H1 (cell line): ENCODE results near the gene GRID1. TPM values are rescaled to one million over a fixed set of nuclear protein-coding genes. Genes with fewer than 3 reads are reported as not detected.

Experiments used
- CTCF ChIA-PET: fragments of 300-600 bp; sonication (Branson Sonifier 250); formaldehyde crosslinking; loops from one replicate; lab custom pipeline; 2021; ENCODE audit not compliant: partially characterized antibody; lab: Charles Lee
- POLR2A ChIA-PET: fragments of 300-600 bp; sonication (Branson Sonifier 250); formaldehyde crosslinking; loops from one replicate; lab custom pipeline; 2021; ENCODE audit warnings: inconsistent platforms; ENCODE audit not compliant: partially characterized antibody; lab: Charles Lee
- DNase-seq, 2 experiments: peaks; one replicate each; pipeline versions ENCODE4 v3.0.0 to v3.0.0-alpha.2; 2010 to 2022; ENCODE audit warnings: low spot score in 2 of 2, low read depth in 1 of 2, mixed read lengths in 1 of 2
- FAIRE-seq: peaks from 2 replicates; lab custom pipeline; 2011; peaks lifted over from hg19 to GRCh38; lab: Jason Lieb, UNC
- H2AFZ ChIP-seq: 2 replicates; pipeline ENCODE4 v1.8.1; 2012; ENCODE audit warnings: low read length, inconsistent platforms
- H2AK5ac ChIP-seq: 2 replicates; pipeline ENCODE4 v1.6.1; 2013; ENCODE audit warnings: low read depth, low read length
- H2BK120ac ChIP-seq: replicated peaks from 2 replicates; pipeline ENCODE3; 2013; ENCODE audit warnings: low read depth, low read length, inconsistent platforms
- H2BK12ac ChIP-seq: 2 replicates; pipeline ENCODE4 v1.6.1; 2013; ENCODE audit warnings: low read depth, low read length
- H2BK15ac ChIP-seq: 2 replicates; pipeline ENCODE4 v1.6.1; 2013; ENCODE audit warnings: low read length
- H2BK20ac ChIP-seq: 2 replicates; pipeline ENCODE4 v1.6.1; 2013; ENCODE audit warnings: low read length
- H2BK5ac ChIP-seq: 2 replicates; pipeline ENCODE4 v1.6.1; 2013; ENCODE audit warnings: low read depth, low read length
- H3K14ac ChIP-seq: 2 replicates; pipeline ENCODE4 v1.6.1; 2013; ENCODE audit warnings: inconsistent platforms; ENCODE audit not compliant: insufficient read length
- H3K18ac ChIP-seq: 2 replicates; pipeline ENCODE4 v1.6.1; 2013; ENCODE audit warnings: low read length; ENCODE audit errors: extremely low read depth
- H3K23ac ChIP-seq: 2 replicates; pipeline ENCODE4 v1.6.1; 2013; ENCODE audit warnings: inconsistent platforms; ENCODE audit not compliant: insufficient read length
- H3K23me2 ChIP-seq: 2 replicates; pipeline ENCODE4 v1.6.1; 2013; ENCODE audit warnings: low read depth, low read length
- H3K27ac ChIP-seq: 2 replicates; pipeline ENCODE4 v1.6.1; 2011; ENCODE audit warnings: low read depth, low read length, inconsistent platforms
- H3K27me3 ChIP-seq, 4 experiments: replicated peaks in 1 of 4; 1 replicate in 1 of 4; 2 replicates in 3 of 4; pipeline versions ENCODE4 v1.6.1 to v1.8.1; 2011 to 2013; ENCODE audit warnings: low read length in 3 of 4, mild to moderate bottlenecking in 3 of 4, inconsistent platforms in 2 of 4, mixed read lengths in 2 of 4, moderate library complexity in 1 of 4; ENCODE audit not compliant: control insufficient read depth in 3 of 4, insufficient read depth in 3 of 4; ENCODE audit errors: extremely low read depth in 1 of 4
- H3K36me3 ChIP-seq, 4 experiments: 2 replicates each; pipeline versions ENCODE4 v1.6.1 to v1.8.1; 2011 to 2013; ENCODE audit warnings: mild to moderate bottlenecking in 4 of 4, low read length in 3 of 4, moderate library complexity in 2 of 4, control low read depth in 1 of 4, inconsistent platforms in 1 of 4; ENCODE audit not compliant: insufficient read depth in 4 of 4, control insufficient read depth in 2 of 4
- H3K4ac ChIP-seq: replicated peaks from 2 replicates; pipeline ENCODE3; 2013; ENCODE audit warnings: low read length, low read depth, mixed read lengths, inconsistent platforms; ENCODE audit not compliant: insufficient read length
- H3K4me1 ChIP-seq, 4 experiments: replicated peaks in 1 of 4; 1 replicate in 1 of 4; 2 replicates in 3 of 4; pipeline versions ENCODE4 v1.6.1 to v1.8.1; 2011 to 2013; ENCODE audit warnings: low read length in 3 of 4, inconsistent platforms in 2 of 4, mixed read lengths in 1 of 4; ENCODE audit not compliant: insufficient read depth in 4 of 4, control insufficient read depth in 3 of 4
- H3K4me2 ChIP-seq, 2 experiments: 2 replicates each; pipeline versions ENCODE4 v1.6.1 to v1.8.1; 2011 to 2013; ENCODE audit warnings: low read depth in 2 of 2, low read length in 2 of 2, control low read depth in 1 of 2, inconsistent platforms in 1 of 2, mild to moderate bottlenecking in 1 of 2; ENCODE audit not compliant: insufficient read depth in 1 of 2
- H3K4me3 ChIP-seq, 4 experiments: fragments of 200-600, 300-600 bp in 1 of 4; sonication (generic), shearing (Covaris generic), sonication (Bioruptor Twin) in 1 of 4; 2 replicates each; pipeline versions ENCODE4 v1.5.1 to v1.8.1; 2011 to 2016; ENCODE audit warnings: low read length in 4 of 4, low read depth in 3 of 4, control low read depth in 2 of 4, inconsistent platforms in 2 of 4, mild to moderate bottlenecking in 2 of 4, mixed read lengths in 1 of 4, moderate library complexity in 1 of 4; ENCODE audit not compliant: insufficient read depth in 2 of 4; ENCODE audit errors: extremely low read depth in 1 of 4
- H3K56ac ChIP-seq: replicated peaks from 2 replicates; pipeline ENCODE3; 2013; ENCODE audit warnings: low read depth, mild to moderate bottlenecking, mixed read lengths, low read length, inconsistent platforms; ENCODE audit not compliant: insufficient read length
- H3K79me1 ChIP-seq: 2 replicates; pipeline ENCODE4 v1.6.1; 2013; ENCODE audit warnings: low read depth, low read length, control low read depth
- H3K79me2 ChIP-seq, 2 experiments: 2 replicates each; pipeline versions ENCODE4 v1.6.1 to v1.8.1; 2012 to 2013; ENCODE audit warnings: low read length in 2 of 2, mild to moderate bottlenecking in 2 of 2, inconsistent platforms in 1 of 2; ENCODE audit not compliant: insufficient read depth in 2 of 2, control insufficient read depth in 1 of 2
- H3K9ac ChIP-seq, 4 experiments: replicated peaks in 1 of 4; 1 replicate in 1 of 4; 2 replicates in 3 of 4; pipeline versions ENCODE4 v1.6.1 to v1.8.1; 2011 to 2013; ENCODE audit warnings: low read depth in 3 of 4, low read length in 3 of 4, control low read depth in 2 of 4, mild to moderate bottlenecking in 2 of 4, moderate library complexity in 2 of 4, inconsistent platforms in 1 of 4; ENCODE audit errors: extremely low read depth in 1 of 4
- H3K9me3 ChIP-seq, 2 experiments: 2 replicates each; pipeline versions ENCODE4 v1.6.1 to v1.8.1; 2012 to 2013; ENCODE audit warnings: mild to moderate bottlenecking in 2 of 2, moderate library complexity in 2 of 2, control low read depth in 1 of 2, inconsistent platforms in 1 of 2, low read depth in 1 of 2, low read length in 1 of 2, mixed read lengths in 1 of 2; ENCODE audit not compliant: insufficient read depth in 2 of 2
- H4K20me1 ChIP-seq, 2 experiments: replicated peaks in 1 of 2; 2 replicates each; pipeline versions ENCODE3 to v1.8.1; 2011 to 2013; ENCODE audit warnings: inconsistent platforms in 2 of 2, low read length in 2 of 2, mild to moderate bottlenecking in 1 of 2; ENCODE audit not compliant: insufficient read depth in 2 of 2, control insufficient read depth in 1 of 2
- H4K5ac ChIP-seq: 2 replicates; pipeline ENCODE4 v1.6.1; 2013; ENCODE audit warnings: low read length, low read depth, mixed read lengths, inconsistent platforms; ENCODE audit not compliant: insufficient read length
- H4K8ac ChIP-seq: 2 replicates; pipeline ENCODE4 v1.8.0; 2013; ENCODE audit warnings: mild to moderate bottlenecking, moderate library complexity, low read length, inconsistent platforms; ENCODE audit not compliant: insufficient read depth; ENCODE audit errors: extremely low read depth
- H4K91ac ChIP-seq: replicated peaks from 2 replicates; pipeline ENCODE3; 2013; ENCODE audit warnings: low read length, mixed read lengths, inconsistent platforms; ENCODE audit not compliant: insufficient read length
- ASH2L ChIP-seq: fragments of 200-600, 300-600 bp; sonication (generic); IDR thresholded peaks from one replicate; pipeline ENCODE4 v1.7.1; 2017; ENCODE audit warnings: low read length
- BACH1 ChIP-seq: IDR thresholded peaks from 2 replicates; pipeline ENCODE4 v1.6.1; 2012; ENCODE audit warnings: low read length, improper control_type of control experiment
- CBX8 ChIP-seq: fragments of 300-800, 300-1000 bp; sonication (generic); IDR thresholded peaks from 2 replicates; pipeline ENCODE4 v1.7.1; 2016; ENCODE audit warnings: low read depth, low read length, borderline replicate concordance
- GABPA ChIP-seq: IDR thresholded peaks from 2 replicates; pipeline ENCODE4 v1.6.1; 2011; ENCODE audit warnings: mild to moderate bottlenecking, low read length, moderate library complexity, borderline replicate concordance; ENCODE audit not compliant: insufficient read depth
- POLR2AphosphoS5 ChIP-seq: IDR thresholded peaks from 2 replicates; pipeline ENCODE4 v1.6.1; 2011; ENCODE audit warnings: low read depth, low read length
- RAD21 ChIP-seq, 2 experiments: IDR thresholded peaks in 1 of 2; conservative IDR thresholded peaks in 1 of 2; 2 replicates each; pipeline ENCODE4 v1.6.1; 2011; ENCODE audit warnings: low read depth in 2 of 2, low read length in 2 of 2, improper control_type of control experiment in 1 of 2, inconsistent platforms in 1 of 2, mild to moderate bottlenecking in 1 of 2, moderate library complexity in 1 of 2
- SIN3A ChIP-seq, 2 experiments: IDR thresholded peaks in 1 of 2; conservative IDR thresholded peaks in 1 of 2; 2 replicates each; pipeline ENCODE4 v1.6.1; 2011 to 2012; ENCODE audit warnings: low read length in 2 of 2, improper control_type of control experiment in 1 of 2, low read depth in 1 of 2, mild to moderate bottlenecking in 1 of 2
- SIX5 ChIP-seq: IDR thresholded peaks from 2 replicates; pipeline ENCODE4 v1.6.1; 2011; ENCODE audit warnings: mild to moderate bottlenecking, low read depth, low read length
- SRF ChIP-seq: IDR thresholded peaks from 2 replicates; pipeline ENCODE4 v1.6.1; 2011; ENCODE audit warnings: mild to moderate bottlenecking, low read depth, low read length, moderate library complexity
- TBP ChIP-seq: IDR thresholded peaks from 2 replicates; pipeline ENCODE4 v1.6.1; 2011; ENCODE audit warnings: low read depth, low read length, improper control_type of control experiment
- TCF12 ChIP-seq: IDR thresholded peaks from 2 replicates; pipeline ENCODE4 v1.6.1; 2011; ENCODE audit warnings: low read depth, mild to moderate bottlenecking, low read length
- YY1 ChIP-seq: IDR thresholded peaks from 2 replicates; pipeline ENCODE4 v1.6.1; 2011; ENCODE audit warnings: low read depth, mild to moderate bottlenecking, low read length
- WGBS, 2 experiments: shearing (Covaris generic) in 1 of 2; methylation state at CpG; one replicate each; pipeline versions ENCODE4 v1.1.6 to v1.1.7; 2013 to 2015; ENCODE audit warnings: low lambda C conversion rate in 2 of 2, mixed read lengths in 2 of 2, inconsistent platforms in 1 of 2, low coverage in 1 of 2, missing lambda C conversion rate in 1 of 2; ENCODE audit not compliant: insufficient replicate concordance in 2 of 2, insufficient coverage in 1 of 2, insufficient read length in 1 of 2; ENCODE audit errors: extremely low coverage in 1 of 2, missing lambda C conversion rate in 1 of 2; 5-methylcytosine and 5-hydroxymethylcytosine counted together
- polyA plus RNA-seq, 7 experiments: library from polyadenylated mRNA; depleted of rRNA in 3 of 7; stranded (reverse) in 5 of 7; unstranded in 2 of 7; fragments of >200 nt in 5 of 7; fragments of 200-250 nt in 2 of 7; gene quantifications; 1 replicate in 5 of 7; 2 replicates in 1 of 7; 4 replicates in 1 of 7; pipeline versions ENCODE4 v1.2.1 to v1.2.3, GENCODE V29; 2011 to 2013; ENCODE audit warnings: missing spikeins in 2 of 7, mixed read lengths in 2 of 7
- total RNA-seq: library from RNA; stranded (reverse); fragmentation: NEBNext Ultra II Directional; extraction: Animal tissue kit (Norgen Biotek cat#: 25700); gene quantifications from 2 replicates; pipeline ENCODE4 v1.2.1, GENCODE V29; 2021
- TF ChIP-seq, protein P1 (sequence below): IDR thresholded peaks from 2 replicates; pipeline ENCODE4 v1.6.1; 2011; ENCODE audit warnings: low read depth, mild to moderate bottlenecking, low read length; ENCODE audit not compliant: insufficient read depth
- TF ChIP-seq, protein P2 (sequence below): IDR thresholded peaks from 2 replicates; pipeline ENCODE4 v1.6.1; 2012; ENCODE audit warnings: inconsistent platforms

GRID1 gene
- total and polyA plus RNA-seq, 2 of the 8 experiments (the other 6 are each of a cell fraction or from before 2014, with no cell fraction given): 0.22 to 0.30 TPM

DNA sequence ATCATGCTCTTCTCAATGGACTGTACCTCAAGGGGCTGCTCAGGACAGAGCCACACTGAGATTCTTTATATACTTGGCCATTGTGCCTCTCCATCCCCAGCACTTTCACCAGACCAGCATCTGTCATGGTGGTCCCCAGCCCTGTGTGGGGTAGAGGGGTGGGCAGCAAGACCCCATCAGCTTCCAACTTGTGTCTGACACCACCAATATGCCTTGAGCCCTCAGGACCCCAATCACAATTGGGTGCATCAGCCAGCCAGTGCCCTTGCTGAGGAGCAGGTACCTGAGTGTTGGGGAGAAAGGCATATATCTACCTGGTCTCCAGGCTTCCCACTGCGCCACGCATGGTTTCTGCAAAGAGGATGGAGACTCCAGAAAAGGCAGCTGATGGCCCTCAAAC, 56.3 kb downstream of the GRID1 start:
- 67% methylated on average over 2 of the region's 2 CpGs; no CpG with 5 or more reads in 1 of the 2 experiments for WGBS, 2 experiments
- no peak for FAIRE-seq
- no peak overlapping the region for H3K4me3 ChIP-seq
- TF ChIP-seq, protein P1, sequence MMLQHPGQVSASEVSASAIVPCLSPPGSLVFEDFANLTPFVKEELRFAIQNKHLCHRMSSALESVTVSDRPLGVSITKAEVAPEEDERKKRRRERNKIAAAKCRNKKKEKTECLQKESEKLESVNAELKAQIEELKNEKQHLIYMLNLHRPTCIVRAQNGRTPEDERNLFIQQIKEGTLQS: no peak
- TF ChIP-seq POLR2AphosphoS5 (no peak), SIX5 (no peak), RAD21 (IDR thresholded peaks at IDR 0.05 in 1 of 2, conservative IDR thresholded peaks at IDR 0.05 in 1 of 2; ENCODE audit: low read depth in 2 of 2, low read length in 2 of 2) (no peak), SIN3A (conservative IDR thresholded peaks at IDR 0.05 in 1 of 2, IDR thresholded peaks at IDR 0.05 in 1 of 2; ENCODE audit: low read depth in 1 of 2, low read length in 2 of 2) (no peak), SRF (no peak), BACH1 (no peak), TBP (no peak), ASH2L (no peak), YY1 (no peak), TCF12 (no peak), GABPA (no peak), CBX8 (no peak)
- TF ChIP-seq, protein P2, sequence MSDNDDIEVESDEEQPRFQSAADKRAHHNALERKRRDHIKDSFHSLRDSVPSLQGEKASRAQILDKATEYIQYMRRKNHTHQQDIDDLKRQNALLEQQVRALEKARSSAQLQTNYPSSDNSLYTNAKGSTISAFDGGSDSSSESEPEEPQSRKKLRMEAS: no peak

More for the DNA sequence above, 56.3 kb downstream of the GRID1 start:
- Histone ChIP-seq H3K14ac (no peak overlapping the region), H3K79me1 (no peaks in the 10 kb centered on the region), H3K23me2 (0 out of 2 replicates have a peak, but pooled peaks cover 2% of the 10 kb centered on the region), H4K8ac (no peak overlapping the region), H4K5ac (no peak overlapping the region), H2BK5ac (no peak overlapping the region), H4K91ac (no peak overlapping the region), H2AK5ac (no peak overlapping the region), H3K4me2 (no peak overlapping the region), H3K79me2 (no peaks in the 10 kb centered on the region), H2BK120ac (no peak overlapping the region), H3K27ac (no peak overlapping the region), H2BK15ac (no peak overlapping the region), H3K23ac (no peak overlapping the region), H3K27me3 (0 out of 7 replicates have a peak, but pooled peaks cover 0 to 3% (median 0%) of the 10 kb centered on the region in 4 experiments), H3K9ac (no peak overlapping the region), H3K18ac (no peak overlapping the region), H3K36me3 (no peaks in the 10 kb centered on the region), H3K4ac (no peak overlapping the region), H3K9me3 (no peaks in the 10 kb centered on the region), H3K56ac (no peak overlapping the region), H2BK20ac (no peak overlapping the region), H3K4me1 (peaks cover 0 to 6% (median 2%) of the 10 kb centered on the region in 4 experiments; a peak in 3 of 7 replicates), H4K20me1 (no peaks in the 10 kb centered on the region), H2BK12ac (no peak overlapping the region), H2AFZ (no peak overlapping the region)
- POLR2A ChIA-PET: no interaction called here
- CTCF ChIA-PET: interaction anchor here (1.9 to 5.2 kb wide), 3 partner anchors 16 to 38 kb away, joined by 5 to 15 read pairs (median 13); no protein-coding TSS in a partner anchor
- DNase-seq: no peak
